Osteocyte (in vitro differentiated cells): ENCODE data around the gene IGF2. TPM values are rescaled to one million over a fixed set of nuclear protein-coding genes. Genes with fewer than 3 reads are reported as not detected.

Source experiments
- DNase-seq: peaks from one replicate; pipeline ENCODE4 v3.0.0; 2021; ENCODE audit warnings: mixed read lengths; ENCODE audit not compliant: unreplicated experiment; ENCODE audit errors: extremely low spot score
- H3K27ac Mint-ChIP-seq: one replicate; pipeline ENCODE4 v1.8.0; 2021; ENCODE audit warnings: mild to moderate bottlenecking, mixed read lengths; ENCODE audit not compliant: unreplicated experiment
- H3K27me3 Mint-ChIP-seq: one replicate; pipeline ENCODE4 v1.8.0; 2021; ENCODE audit warnings: mixed read lengths; ENCODE audit not compliant: unreplicated experiment
- H3K36me3 Mint-ChIP-seq: one replicate; pipeline ENCODE4 v1.8.0; 2021; ENCODE audit warnings: mixed read lengths; ENCODE audit not compliant: unreplicated experiment
- H3K4me1 Mint-ChIP-seq: one replicate; pipeline ENCODE4 v1.8.0; 2021; ENCODE audit warnings: mixed read lengths; ENCODE audit not compliant: unreplicated experiment
- H3K4me3 Mint-ChIP-seq: one replicate; pipeline ENCODE4 v1.8.0; 2021; ENCODE audit warnings: mild to moderate bottlenecking, moderate library complexity, mixed read lengths; ENCODE audit not compliant: unreplicated experiment
- H3K9me3 Mint-ChIP-seq: one replicate; pipeline ENCODE4 v1.8.0; 2021; ENCODE audit warnings: mixed read lengths; ENCODE audit not compliant: unreplicated experiment
- CTCF ChIP-seq: fragments of 200-600 bp; sonication (generic); IDR thresholded peaks from 2 replicates; pipeline ENCODE4 v1.5.0; 2021; ENCODE audit warnings: antibody characterized with exemption, mild to moderate bottlenecking, moderate library complexity
- total RNA-seq: library from RNA; stranded (reverse); gene quantifications from 2 replicates; pipeline ENCODE4 v1.2.1, GENCODE V29; 2021

Gene IGF2
- total RNA-seq, 1 donor from 2014 or later, result 590 TPM

GRCh38 chr11:2148595-2148994 is 9.4 kb upstream of the IGF2 start:
- H3K36me3 Mint-ChIP-seq, result no peaks in the 10 kb centered on the region
- H3K27me3 Mint-ChIP-seq, result peaks cover 49% of the 10 kb centered on the region
- no peaks in the 10 kb centered on the region for H3K9me3 Mint-ChIP-seq
- H3K4me1 Mint-ChIP-seq, result peaks cover 29% of the 10 kb centered on the region
- DNase-seq, result no peak
- TF ChIP-seq CTCF, result no peak
- no peak overlapping the region for H3K4me3 Mint-ChIP-seq
- H3K27ac Mint-ChIP-seq, result no peak overlapping the region

GRCh38 chr11:2147391-2147790 is 8.2 kb upstream of the IGF2 start:
- no peak for TF ChIP-seq CTCF
- H3K27ac Mint-ChIP-seq, result no peak overlapping the region
- peaks cover 61% of the 10 kb centered on the region for H3K27me3 Mint-ChIP-seq
- DNase-seq, result no peak
- no peaks in the 10 kb centered on the region for H3K9me3 Mint-ChIP-seq
- no peak overlapping the region for H3K4me3 Mint-ChIP-seq
- H3K36me3 Mint-ChIP-seq, result no peaks in the 10 kb centered on the region
- peaks cover 39% of the 10 kb centered on the region for H3K4me1 Mint-ChIP-seq

- H3K27ac Mint-ChIP-seq, result no peak overlapping the region
- no peak overlapping the region for H3K4me3 Mint-ChIP-seq
These were observed 6.9 kb upstream of the IGF2 start for GRCh38 chr11:2146051-2146450.

GRCh38 chr11:2144544-2145248 is 5.5 kb upstream of the IGF2 start:
- no peak overlapping the region for H3K27ac Mint-ChIP-seq
- peaks cover 26% of the 10 kb centered on the region for H3K4me1 Mint-ChIP-seq
- H3K27me3 Mint-ChIP-seq, result peaks cover 68% of the 10 kb centered on the region
- no peak for TF ChIP-seq CTCF
- no peaks in the 10 kb centered on the region for H3K9me3 Mint-ChIP-seq
- no peaks in the 10 kb centered on the region for H3K36me3 Mint-ChIP-seq
- no peak for DNase-seq
- H3K4me3 Mint-ChIP-seq, result no peak overlapping the region

More at GRCh38 chr11:2146051-2146450, 6.9 kb upstream of the IGF2 start:
- DNase-seq, result no peak
- H3K9me3 Mint-ChIP-seq, result no peaks in the 10 kb centered on the region
- no peaks in the 10 kb centered on the region for H3K36me3 Mint-ChIP-seq
- H3K4me1 Mint-ChIP-seq, result peaks cover 36% of the 10 kb centered on the region
- peaks cover 73% of the 10 kb centered on the region for H3K27me3 Mint-ChIP-seq
- no peak for TF ChIP-seq CTCF

GRCh38 chr11:2143799-2144543 is 4.8 kb upstream of the IGF2 start:
- Mint-ChIP-seq H3K9me3 (no peaks in the 10 kb centered on the region), H3K36me3 (no peaks in the 10 kb centered on the region), H3K27ac (no peak overlapping the region), H3K27me3 (peaks cover 67% of the 10 kb centered on the region), H3K4me3 (no peak overlapping the region), H3K4me1 (peaks cover 24% of the 10 kb centered on the region)
- TF ChIP-seq CTCF, result peak; percentile 28
- DNase-seq, result no peak
